Measurements from ENCODE around the gene SBK1. TPM values are rescaled to one million over a fixed set of nuclear protein-coding genes. Genes with fewer than 3 reads are reported as not detected.

SBK1 gene
- total RNA-seq, 1 experiment from 2014 or later = 19.2 TPM

DNA sequence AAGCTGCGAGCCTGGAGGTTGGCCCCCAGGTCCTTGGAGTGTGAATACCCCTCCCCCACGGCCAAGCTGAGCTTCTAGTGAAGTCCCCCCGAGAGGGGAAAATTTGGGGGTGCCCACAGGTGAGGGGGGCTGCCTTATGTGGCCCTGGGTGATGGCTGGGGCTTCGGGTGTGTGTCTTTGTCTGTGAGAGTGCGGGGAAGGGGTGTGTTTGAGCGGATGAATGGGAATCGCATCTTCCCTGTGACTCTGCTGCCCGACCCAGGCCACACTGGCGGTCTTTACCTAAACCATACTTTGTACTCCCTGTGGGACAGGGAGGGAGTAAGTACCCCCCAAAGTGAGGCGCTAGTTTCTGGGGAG is 1.3 kb downstream of the SBK1 start:
- no peaks in the 10 kb centered on the region; a peak in 1 of 4 replicates for H3K36me3 ChIP-seq (ENCODE audit: control insufficient read depth in 1 of 2, insufficient read depth in 2 of 2, low read length in 2 of 2)
- no peaks in the 10 kb centered on the region for H3K27me3 ChIP-seq (ENCODE audit: insufficient read depth, low read length)
- no peak for DNase-seq (ENCODE audit: low read depth, low spot score)
- peak overlapping the region; percentile 81 to 89 for H3K4me3 ChIP-seq (replicated peaks in 1 of 2; ENCODE audit: low read depth in 1 of 2, low read length in 2 of 2)
- intact Hi-C loops (cut with micrococcal nuclease) = no loop called here
- H3K9ac ChIP-seq (ENCODE audit: low read length) = peak overlapping the region; percentile 69
- no peaks in the 10 kb centered on the region for H3K9me3 ChIP-seq (ENCODE audit: control insufficient read depth in 1 of 2, insufficient read depth in 1 of 2, low read depth in 1 of 2, low read length in 2 of 2)
- ChIA-PET RAD21 (ENCODE audit: low non-redundant PET in 1 of 2, low total read pairs in 2 of 2, uncharacterized antibody in 2 of 2, unreplicated experiment in 2 of 2) (no interaction called here), POLR2A (no interaction called here), CTCF (no interaction called here)
- no peaks in the 10 kb centered on the region for H3K9me2 ChIP-seq (ENCODE audit: insufficient read depth)
- H3K27ac ChIP-seq (ENCODE audit: low read depth, low read length) = peak overlapping the region; percentile 84; the same call in 1 of the 2 replicates
- no TSS peak for BruUV-seq (replicated peaks)
- H3K4me2 ChIP-seq (ENCODE audit: low read length) = peak overlapping the region; percentile 100
- no peaks in the 10 kb centered on the region for H4K20me1 ChIP-seq (ENCODE audit: insufficient read depth)
- H2AFZ ChIP-seq (ENCODE audit: low read depth, low read length, poor library complexity, severe bottlenecking) = no peak overlapping the region
- peaks cover 10% of the 10 kb centered on the region; the same call in 1 of the 2 replicates for H3K79me2 ChIP-seq (ENCODE audit: insufficient read depth, low read length)
- peaks cover 0 to 15% of the 10 kb centered on the region in 2 experiments; a peak in 2 of 4 replicates for H3K4me1 ChIP-seq (ENCODE audit: control insufficient read depth in 1 of 2, insufficient read depth in 2 of 2, low read length in 2 of 2)
- TF ChIP-seq, protein P1, sequence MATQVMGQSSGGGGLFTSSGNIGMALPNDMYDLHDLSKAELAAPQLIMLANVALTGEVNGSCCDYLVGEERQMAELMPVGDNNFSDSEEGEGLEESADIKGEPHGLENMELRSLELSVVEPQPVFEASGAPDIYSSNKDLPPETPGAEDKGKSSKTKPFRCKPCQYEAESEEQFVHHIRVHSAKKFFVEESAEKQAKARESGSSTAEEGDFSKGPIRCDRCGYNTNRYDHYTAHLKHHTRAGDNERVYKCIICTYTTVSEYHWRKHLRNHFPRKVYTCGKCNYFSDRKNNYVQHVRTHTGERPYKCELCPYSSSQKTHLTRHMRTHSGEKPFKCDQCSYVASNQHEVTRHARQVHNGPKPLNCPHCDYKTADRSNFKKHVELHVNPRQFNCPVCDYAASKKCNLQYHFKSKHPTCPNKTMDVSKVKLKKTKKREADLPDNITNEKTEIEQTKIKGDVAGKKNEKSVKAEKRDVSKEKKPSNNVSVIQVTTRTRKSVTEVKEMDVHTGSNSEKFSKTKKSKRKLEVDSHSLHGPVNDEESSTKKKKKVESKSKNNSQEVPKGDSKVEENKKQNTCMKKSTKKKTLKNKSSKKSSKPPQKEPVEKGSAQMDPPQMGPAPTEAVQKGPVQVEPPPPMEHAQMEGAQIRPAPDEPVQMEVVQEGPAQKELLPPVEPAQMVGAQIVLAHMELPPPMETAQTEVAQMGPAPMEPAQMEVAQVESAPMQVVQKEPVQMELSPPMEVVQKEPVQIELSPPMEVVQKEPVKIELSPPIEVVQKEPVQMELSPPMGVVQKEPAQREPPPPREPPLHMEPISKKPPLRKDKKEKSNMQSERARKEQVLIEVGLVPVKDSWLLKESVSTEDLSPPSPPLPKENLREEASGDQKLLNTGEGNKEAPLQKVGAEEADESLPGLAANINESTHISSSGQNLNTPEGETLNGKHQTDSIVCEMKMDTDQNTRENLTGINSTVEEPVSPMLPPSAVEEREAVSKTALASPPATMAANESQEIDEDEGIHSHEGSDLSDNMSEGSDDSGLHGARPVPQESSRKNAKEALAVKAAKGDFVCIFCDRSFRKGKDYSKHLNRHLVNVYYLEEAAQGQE (IDR thresholded peaks at IDR 0.05; ENCODE audit: low read depth) = no peak
- TF ChIP-seq JUND (IDR thresholded peaks at IDR 0.05) (no peak), ZNF274 (IDR thresholded peaks at IDR 0.05; ENCODE audit: low read depth, low read length) (no peak), YY1 (IDR thresholded peaks at IDR 0.05; ENCODE audit: extremely low read depth, insufficient replicate concordance, low read depth, low read length) (no peak), POLR2AphosphoS5 (IDR thresholded peaks at IDR 0.05; ENCODE audit: low read depth, low read length) (no peak), EZH2 (IDR thresholded peaks at IDR 0.05) (no peak), SP1 (IDR thresholded peaks at IDR 0.05; ENCODE audit: low read depth) (no peak), TCF7L2 (IDR thresholded peaks at IDR 0.05; ENCODE audit: borderline replicate concordance, extremely low read depth, insufficient read depth, insufficient read length) (no peak), ELF1 (IDR thresholded peaks at IDR 0.05; ENCODE audit: borderline replicate concordance, low read depth) (no peak), EGR1 (IDR thresholded peaks at IDR 0.05; ENCODE audit: low read depth) (no peak), FOSL1 (IDR thresholded peaks at IDR 0.05; ENCODE audit: low read depth) (no peak)
- TF ChIP-seq, protein P2, sequence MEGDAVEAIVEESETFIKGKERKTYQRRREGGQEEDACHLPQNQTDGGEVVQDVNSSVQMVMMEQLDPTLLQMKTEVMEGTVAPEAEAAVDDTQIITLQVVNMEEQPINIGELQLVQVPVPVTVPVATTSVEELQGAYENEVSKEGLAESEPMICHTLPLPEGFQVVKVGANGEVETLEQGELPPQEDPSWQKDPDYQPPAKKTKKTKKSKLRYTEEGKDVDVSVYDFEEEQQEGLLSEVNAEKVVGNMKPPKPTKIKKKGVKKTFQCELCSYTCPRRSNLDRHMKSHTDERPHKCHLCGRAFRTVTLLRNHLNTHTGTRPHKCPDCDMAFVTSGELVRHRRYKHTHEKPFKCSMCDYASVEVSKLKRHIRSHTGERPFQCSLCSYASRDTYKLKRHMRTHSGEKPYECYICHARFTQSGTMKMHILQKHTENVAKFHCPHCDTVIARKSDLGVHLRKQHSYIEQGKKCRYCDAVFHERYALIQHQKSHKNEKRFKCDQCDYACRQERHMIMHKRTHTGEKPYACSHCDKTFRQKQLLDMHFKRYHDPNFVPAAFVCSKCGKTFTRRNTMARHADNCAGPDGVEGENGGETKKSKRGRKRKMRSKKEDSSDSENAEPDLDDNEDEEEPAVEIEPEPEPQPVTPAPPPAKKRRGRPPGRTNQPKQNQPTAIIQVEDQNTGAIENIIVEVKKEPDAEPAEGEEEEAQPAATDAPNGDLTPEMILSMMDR (IDR thresholded peaks at IDR 0.05 in 2 of 3, conservative IDR thresholded peaks at IDR 0.05 in 1 of 3; ENCODE audit: borderline replicate concordance in 1 of 3, insufficient read depth in 1 of 3, low read depth in 2 of 3, low read length in 2 of 3) = no peak
- TF ChIP-seq, protein P3, sequence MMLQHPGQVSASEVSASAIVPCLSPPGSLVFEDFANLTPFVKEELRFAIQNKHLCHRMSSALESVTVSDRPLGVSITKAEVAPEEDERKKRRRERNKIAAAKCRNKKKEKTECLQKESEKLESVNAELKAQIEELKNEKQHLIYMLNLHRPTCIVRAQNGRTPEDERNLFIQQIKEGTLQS (IDR thresholded peaks at IDR 0.05) = no peak
- TF ChIP-seq, protein P4, sequence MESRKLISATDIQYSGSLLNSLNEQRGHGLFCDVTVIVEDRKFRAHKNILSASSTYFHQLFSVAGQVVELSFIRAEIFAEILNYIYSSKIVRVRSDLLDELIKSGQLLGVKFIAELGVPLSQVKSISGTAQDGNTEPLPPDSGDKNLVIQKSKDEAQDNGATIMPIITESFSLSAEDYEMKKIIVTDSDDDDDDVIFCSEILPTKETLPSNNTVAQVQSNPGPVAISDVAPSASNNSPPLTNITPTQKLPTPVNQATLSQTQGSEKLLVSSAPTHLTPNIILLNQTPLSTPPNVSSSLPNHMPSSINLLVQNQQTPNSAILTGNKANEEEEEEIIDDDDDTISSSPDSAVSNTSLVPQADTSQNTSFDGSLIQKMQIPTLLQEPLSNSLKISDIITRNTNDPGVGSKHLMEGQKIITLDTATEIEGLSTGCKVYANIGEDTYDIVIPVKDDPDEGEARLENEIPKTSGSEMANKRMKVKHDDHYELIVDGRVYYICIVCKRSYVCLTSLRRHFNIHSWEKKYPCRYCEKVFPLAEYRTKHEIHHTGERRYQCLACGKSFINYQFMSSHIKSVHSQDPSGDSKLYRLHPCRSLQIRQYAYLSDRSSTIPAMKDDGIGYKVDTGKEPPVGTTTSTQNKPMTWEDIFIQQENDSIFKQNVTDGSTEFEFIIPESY (IDR thresholded peaks at IDR 0.05; ENCODE audit: extremely low read depth, insufficient replicate concordance, low read length) = no peak
- no peak for ATAC-seq

Data from HCT116 (cell line).